Measurements from ENCODE around the gene SH3BP5.

DNA sequence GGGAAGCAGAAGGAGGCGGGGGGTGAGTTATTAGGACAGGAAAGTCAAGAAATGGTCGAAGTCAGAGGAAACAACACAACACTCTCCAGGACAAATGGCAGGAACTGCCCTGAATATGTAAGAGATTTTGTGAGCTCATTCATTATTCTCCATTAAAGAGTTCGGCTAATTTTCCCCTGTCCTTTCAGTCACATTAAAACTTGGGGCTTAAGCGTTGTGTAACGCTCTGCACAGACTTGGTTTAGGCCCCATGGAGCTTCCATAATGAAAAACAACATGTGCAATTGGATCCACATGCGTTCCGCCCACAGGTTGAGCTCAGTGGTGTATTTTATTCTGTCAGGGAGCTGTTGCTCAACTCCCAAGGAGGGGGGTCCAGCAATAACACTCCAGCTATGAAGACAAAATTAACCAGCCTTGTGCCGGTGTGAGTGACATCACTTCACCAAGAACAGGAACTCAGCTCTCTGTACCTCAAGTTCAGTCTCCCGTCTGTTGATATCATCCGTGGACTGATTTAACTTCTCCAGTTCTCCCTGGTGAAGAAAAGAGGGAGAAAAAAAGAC is 2.3 kb downstream of the SH3BP5 start:
- TF ChIP-seq, protein P1, sequence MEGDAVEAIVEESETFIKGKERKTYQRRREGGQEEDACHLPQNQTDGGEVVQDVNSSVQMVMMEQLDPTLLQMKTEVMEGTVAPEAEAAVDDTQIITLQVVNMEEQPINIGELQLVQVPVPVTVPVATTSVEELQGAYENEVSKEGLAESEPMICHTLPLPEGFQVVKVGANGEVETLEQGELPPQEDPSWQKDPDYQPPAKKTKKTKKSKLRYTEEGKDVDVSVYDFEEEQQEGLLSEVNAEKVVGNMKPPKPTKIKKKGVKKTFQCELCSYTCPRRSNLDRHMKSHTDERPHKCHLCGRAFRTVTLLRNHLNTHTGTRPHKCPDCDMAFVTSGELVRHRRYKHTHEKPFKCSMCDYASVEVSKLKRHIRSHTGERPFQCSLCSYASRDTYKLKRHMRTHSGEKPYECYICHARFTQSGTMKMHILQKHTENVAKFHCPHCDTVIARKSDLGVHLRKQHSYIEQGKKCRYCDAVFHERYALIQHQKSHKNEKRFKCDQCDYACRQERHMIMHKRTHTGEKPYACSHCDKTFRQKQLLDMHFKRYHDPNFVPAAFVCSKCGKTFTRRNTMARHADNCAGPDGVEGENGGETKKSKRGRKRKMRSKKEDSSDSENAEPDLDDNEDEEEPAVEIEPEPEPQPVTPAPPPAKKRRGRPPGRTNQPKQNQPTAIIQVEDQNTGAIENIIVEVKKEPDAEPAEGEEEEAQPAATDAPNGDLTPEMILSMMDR (IDR thresholded peaks at IDR 0.05; ENCODE audit: low read depth, low read length), result no peak
- no peak for TF ChIP-seq EZH2phosphoT487 (IDR thresholded peaks at IDR 0.05; ENCODE audit: low read depth)
